H4 (cell line): ENCODE data around the gene C9. TPM values are rescaled to one million over a fixed set of nuclear protein-coding genes. Genes with fewer than 3 reads are reported as not detected.
"Not testable (repeated sequence)": the region's sequence is repeated elsewhere in the genome, so short reads cannot be mapped to it uniquely, and the experiment has no call there.

ENCODE experiments used
- DNase-seq: peaks from one replicate; pipeline ENCODE4 v3.0.0-alpha.2; 2015; ENCODE audit warnings: low spot score
- total RNA-seq: library from RNA; depleted of rRNA; stranded (reverse); fragments of >200 nt; shearing (Covaris generic); gene quantifications from 2 replicates; pipeline ENCODE4 v1.2.3, GENCODE V29; 2014; rRNA removed

The C9 gene
- total RNA-seq: not detected in 2 replicates

- no peak for DNase-seq
Measured at GRCh38 chr5:39364367-39364766, at the start of gene C9. TSS of gene C9 (minus strand) at chr5:39364495. CDS start at chr5:39364464, 31 bp downstream.

DNA sequence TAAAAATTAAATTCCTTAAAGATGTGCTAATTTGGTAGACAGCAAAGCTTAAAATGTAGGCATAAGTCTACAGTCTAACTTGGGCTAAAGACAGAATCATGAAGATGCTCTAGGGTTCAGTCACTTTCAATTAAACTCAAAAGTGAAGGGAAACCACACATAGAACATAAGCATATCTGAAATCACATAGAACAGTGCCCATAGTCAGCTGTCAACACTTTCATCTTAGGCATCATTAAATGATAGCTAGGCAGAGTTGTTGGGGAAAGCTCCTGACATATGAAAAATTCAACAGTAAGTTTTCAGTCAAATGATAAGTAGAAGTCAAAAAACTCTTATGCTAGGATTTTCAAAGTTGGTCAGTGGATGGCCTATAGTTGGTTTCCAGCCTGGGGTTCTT is 49.5 kb upstream of the C9 start:
- no peak for DNase-seq

DNA sequence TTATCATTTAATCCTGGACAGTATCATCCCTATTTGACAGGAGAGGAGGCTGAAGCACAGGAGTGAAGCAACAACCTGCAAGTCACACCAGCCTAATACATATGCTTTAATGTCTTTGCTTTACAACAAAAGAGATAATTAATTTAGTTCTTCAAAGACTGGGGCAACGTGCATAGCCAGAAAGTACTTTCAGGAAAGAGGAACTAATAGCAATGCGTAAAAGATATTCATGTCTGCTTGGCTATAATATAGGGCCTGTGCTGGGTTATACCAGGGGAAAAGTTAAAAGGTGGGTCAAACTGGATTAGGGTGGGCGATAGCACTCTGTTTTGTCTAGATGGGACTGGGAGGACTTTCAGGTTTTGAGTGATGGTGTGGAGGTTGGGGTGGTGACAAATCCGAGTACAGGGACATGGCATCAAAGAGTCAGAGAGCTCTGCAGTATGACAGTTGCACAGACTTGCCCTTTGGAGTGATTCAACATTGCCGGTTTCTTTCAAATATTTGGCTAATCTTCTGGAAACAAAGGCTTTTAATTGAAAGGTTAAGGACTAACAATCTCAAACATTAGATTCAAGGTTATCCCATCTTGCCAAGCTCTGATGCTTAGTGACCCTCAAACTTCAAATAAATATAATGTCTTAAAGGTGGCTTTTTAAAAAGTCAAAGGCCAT is 48.6 kb upstream of the C9 start:
- no peak for DNase-seq

GRCh38 chr5:39411985-39412384 is 47.7 kb upstream of the C9 start:
- DNase-seq: no peak

DNA sequence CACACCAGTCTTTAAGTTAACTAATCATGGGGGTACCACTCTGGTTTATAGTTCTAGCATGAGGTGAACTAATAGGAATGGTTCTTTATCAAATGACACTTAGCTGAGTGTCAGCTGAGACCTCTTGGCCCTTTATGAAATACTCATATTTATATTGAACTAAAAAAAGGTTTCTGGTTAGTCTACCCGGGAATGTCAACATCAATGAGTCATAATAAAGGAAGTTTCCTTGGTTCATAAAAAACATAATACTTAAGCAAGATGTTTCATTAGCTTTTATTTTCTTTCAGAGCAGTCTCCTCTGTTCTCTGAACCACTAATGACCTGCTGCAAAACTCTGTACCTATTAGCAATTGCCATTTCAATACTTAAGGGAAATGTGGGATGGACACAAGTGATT is 46.8 kb upstream of the C9 start:
- DNase-seq: no peak

GRCh38 chr5:39409033-39409432 is 44.7 kb upstream of the C9 start:
- DNase-seq: no peak

GRCh38 chr5:39405083-39405843 is 41.0 kb upstream of the C9 start:
- no peak for DNase-seq

DNA sequence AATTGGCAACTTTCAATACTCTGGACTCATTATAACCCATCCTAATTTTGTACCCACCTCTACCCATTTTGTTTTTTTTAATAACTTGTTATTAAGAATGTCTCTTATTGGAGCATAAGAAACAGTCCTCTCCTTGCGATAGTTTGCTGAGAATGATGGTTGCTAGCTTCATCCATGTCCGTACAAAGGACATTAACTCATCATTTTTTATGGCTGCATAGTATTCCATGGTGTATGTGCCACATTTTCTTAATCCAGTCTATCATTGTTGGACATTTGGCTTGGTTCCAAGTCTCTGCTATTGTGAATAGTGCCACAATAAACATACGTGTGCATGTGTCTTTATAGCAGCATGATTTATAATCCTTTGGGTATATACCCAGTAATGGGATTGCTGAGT is 39.5 kb upstream of the C9 start:
- DNase-seq: not testable (repeated sequence)

DNA sequence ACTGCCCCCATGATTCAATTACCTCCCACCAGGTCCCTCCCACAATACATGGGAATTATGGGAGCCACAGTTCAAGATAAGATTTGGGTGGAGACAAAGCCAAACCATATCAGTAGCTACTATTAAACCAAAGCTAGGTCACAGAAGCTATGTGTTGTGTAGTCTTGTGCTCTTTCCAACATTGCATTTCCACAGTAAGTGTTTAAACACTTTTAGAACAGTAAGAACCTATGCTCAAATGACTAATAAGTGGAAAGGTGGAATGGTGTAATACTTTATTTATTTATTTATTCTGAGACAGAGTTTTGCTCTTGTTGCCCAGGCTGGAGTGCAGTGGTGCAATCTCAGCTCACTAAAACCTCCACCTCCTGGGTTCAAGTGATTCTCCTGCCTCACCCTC is 37.8 kb upstream of the C9 start:
- not testable (repeated sequence) for DNase-seq

GRCh38 chr5:39400713-39401578 is 36.7 kb upstream of the C9 start:
- DNase-seq: no peak

GRCh38 chr5:39399135-39400036 is 35.1 kb upstream of the C9 start:
- DNase-seq: peak; percentile 95

- DNase-seq: no peak
Measured at GRCh38 chr5:39396843-39397242, 32.5 kb upstream of the C9 start.

- no peak for DNase-seq
Measured at GRCh38 chr5:39395521-39395920, 31.2 kb upstream of the C9 start.

DNA sequence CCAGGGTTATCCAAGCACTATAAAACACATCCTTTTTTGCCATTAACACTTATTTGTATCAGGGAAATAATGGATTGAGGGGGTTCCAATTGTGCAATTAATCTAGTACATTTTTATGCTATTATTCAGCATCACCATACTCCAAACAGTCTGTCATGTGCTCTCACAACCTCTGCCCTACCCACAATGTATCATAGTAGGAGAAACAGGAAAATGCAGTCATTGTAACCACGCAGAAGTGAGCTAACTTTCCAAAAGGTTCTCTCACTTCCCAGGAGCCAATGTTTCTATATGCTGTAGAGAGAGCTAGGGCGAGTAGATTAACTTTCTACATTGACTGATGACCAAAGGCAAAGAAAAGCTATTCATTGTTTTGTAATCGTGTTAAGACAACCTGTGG is 30.7 kb upstream of the C9 start:
- peak; percentile 22 for DNase-seq

DNA sequence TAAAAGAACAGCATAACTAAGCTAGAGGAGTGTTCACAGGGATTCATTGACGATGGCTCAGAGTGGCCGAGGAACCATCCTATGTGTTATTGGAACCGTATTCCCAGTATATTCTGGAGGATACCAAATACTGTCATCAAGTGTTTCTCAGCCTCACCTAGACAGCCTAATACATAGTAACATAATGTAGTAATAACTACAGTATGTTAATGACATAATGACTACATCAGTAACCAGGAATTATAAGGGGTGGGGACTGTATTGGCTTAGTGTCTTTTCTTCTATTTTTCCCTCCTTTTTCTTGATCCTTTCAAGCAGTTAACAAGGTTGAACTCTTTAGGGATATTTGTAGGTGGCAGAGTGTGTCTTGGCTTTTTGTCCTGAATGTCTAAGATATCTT is 26.6 kb upstream of the C9 start:
- no peak for DNase-seq

GRCh38 chr5:39387293-39387692 is 23.0 kb upstream of the C9 start:
- DNase-seq: no peak

DNA sequence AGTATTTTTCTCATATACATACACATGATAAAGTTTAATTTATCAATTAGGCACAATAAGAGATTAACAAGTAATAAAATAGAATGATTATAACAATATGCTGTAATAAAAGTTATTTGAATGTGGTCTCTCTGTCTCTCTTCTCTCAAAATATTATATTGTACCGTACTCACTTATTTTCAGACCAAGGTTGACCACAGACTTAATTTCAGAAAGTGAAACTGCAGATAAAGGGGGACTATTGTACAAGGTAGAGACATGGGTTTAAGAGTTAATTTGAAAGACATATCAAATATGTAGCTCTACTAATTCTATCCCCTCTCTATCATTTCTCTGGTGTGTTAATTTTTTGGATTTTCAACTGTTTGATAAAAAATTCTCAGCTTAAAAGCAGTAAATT is 20.0 kb upstream of the C9 start:
- DNase-seq: no peak

- no peak for DNase-seq
Measured at GRCh38 chr5:39381376-39381775, 17.1 kb upstream of the C9 start.

DNA sequence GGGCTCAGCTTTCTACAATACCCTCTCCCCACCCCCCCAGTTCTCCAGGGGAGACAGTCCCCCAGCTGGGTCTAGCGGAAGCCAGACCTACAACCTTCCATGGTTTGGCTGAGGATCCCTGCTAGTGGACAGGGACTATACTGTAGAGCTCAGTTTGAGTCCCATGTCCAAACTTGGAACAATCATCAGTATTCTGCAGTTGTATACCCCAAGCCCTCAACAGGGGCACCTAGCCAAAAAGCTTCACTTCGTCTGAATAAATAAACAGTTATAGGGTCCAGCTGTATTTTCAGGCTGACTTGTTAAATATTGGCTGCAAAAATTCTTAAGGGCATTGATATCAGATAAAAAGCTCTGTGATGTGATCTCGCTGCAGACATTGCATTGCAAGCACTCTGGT is 15.4 kb upstream of the C9 start:
- no peak for DNase-seq

GRCh38 chr5:39377613-39378012 is 13.3 kb upstream of the C9 start:
- no peak for DNase-seq

DNA sequence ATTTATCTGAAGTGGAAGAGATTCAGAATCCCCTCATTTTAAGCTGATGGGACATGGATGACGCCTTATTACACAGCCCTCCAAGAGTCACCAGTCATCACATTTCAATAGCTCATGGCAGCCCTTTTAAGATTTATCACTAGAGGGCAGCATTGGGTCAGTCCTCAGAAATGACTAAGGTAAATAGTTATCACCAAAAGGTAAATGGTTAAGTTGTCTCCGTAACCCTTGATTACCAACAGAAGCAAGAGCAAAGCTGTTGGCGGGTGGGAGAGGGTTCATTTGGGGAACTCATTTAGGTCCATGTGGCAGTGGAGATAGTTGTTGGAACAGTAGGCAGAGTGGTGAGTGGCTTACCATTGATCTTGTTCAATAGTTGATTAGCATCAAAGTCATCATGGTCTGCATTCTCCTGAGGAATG is 12.0 kb upstream of the C9 start:
- DNase-seq: peak; percentile 68
